ACHN (cell line): ENCODE data around the gene LRRC4C.

Experiments used
- DNase-seq: peaks from one replicate; pipeline ENCODE4 v3.0.0-alpha.2; 2015
- in situ Hi-C: cut with HindIII; loops from 2 replicates; pipeline ENCODE4 v1.10.0; 2017; ENCODE audit warnings: low sequenced_read_pairs, low pct_ligation_motif_present, low pct_unique_long_range_greater_than_20kb

Gene LRRC4C

GRCh38 chr11:41225856-41226633, 233.4 kb downstream of the LRRC4C start:
- DNase-seq, result no peak
- in situ Hi-C loops, result loop anchor here (25.0 kb wide), 1 partner anchor 211 kb away; no protein-coding TSS in a partner anchor

DNA sequence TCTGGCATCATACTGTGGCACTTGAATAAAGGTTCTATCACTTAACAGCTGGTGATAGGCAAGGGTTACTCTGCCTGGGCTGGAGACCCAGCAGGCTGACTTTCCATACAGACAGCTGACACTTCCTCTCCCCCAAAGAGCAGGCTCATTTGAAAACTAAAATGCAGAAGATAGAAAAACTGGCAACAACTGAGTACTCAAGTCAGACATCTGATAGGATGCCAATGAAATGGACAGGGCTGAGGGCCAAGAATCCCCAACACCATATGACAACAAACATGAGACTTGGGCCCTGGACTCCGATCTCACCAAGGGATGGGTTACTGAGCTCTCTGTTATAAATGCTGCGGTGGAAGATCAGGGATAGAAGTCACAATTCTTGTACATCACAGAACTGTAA, 237.2 kb downstream of the LRRC4C start:
- in situ Hi-C loops, result no loop called here
- no peak for DNase-seq

DNA sequence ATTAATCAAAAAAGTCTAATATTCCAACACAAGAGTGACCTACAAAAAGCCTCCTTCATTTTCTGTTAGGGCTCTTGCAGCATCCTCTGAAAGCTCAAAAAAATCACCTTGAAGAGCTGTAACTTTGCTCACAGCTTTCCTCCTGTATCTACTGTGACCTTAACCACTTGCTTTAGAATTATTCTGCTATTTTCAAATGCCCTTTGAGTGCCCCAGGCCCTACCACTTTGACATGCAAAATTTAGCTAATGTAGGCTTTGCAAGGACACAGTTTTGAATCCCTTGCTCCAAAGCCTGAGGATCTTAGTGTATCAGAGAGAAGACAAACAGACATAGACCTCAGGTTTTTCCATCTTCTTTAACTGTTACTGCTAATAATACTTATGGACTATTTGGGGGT, 253.1 kb downstream of the LRRC4C start:
- in situ Hi-C loops, result no loop called here

GRCh38 chr11:41201156-41201555, 258.3 kb downstream of the LRRC4C start:
- DNase-seq, result peak; percentile 40
- in situ Hi-C loops, result no loop called here

More for the DNA sequence above, 253.1 kb downstream of the LRRC4C start:
- no peak for DNase-seq

DNA sequence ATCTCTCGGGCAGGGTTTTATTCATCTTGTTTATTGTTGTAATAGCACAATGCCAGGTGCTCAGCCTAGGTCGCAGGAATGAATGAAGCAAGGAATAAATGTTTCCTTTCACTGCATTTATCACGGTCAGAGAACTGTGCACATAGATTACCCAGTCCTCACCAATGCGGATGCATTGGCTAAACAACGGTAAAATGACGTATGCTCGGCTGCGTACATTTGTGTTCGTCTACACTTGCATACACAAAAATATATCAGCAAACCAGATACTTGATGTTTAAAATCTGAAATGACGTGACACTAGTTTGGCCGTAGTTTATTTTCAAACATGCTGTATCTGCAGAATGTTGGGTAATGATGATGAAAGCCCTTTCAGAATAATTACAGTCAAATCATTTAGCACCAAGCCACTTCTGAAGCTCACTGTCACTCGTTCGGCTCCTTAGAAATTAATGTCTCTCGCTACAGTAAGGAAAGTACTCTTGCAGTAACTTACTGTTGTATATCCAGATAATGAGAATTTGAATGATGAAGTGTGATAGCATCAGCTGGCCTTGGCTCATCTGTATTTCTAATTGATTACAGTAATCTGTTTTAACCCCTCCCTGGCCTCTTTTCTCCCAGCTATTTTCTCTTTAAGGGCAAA, 268.9 kb downstream of the LRRC4C start:
- DNase-seq, result no peak
- in situ Hi-C loops, result no loop called here

DNA sequence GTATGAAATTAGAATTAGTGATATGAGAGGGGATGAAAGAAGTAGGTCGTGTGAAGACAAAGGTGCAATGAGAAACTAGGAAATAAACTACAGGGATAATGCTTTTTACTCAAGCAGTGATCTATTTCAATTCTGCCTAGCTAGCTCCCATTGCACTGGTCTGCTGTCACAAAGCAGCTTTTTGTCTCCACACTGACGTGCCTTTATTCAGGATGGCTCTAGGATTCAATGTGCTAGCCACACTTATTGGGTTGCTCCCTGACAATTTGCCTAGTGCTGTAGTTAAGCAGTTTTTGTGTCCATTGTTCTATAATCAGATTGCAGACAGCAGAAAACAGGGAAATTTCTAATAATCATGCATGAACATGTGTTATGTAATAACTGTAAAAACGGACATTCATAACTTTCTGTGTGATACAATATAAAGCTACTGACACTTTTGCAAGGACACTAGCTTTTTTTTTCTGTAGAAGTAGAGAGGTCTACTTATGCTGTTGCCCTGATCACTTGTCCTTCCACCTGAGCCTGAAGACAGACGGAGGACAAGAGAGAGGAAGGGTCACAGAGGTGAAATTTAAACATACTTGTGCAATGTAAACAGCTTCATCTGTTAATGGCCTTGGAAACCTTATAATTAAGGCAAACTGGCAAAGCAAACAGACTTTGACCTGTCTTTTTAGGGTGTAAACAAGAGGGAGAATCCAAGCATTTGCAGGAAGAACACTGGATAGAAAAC, 269.6 kb downstream of the LRRC4C start:
- in situ Hi-C loops, result no loop called here
- no peak for DNase-seq

- no peak for DNase-seq
- in situ Hi-C loops, result no loop called here
These were observed 281.7 kb downstream of the LRRC4C start for GRCh38 chr11:41177791-41178190.

GRCh38 chr11:41175304-41175972, 284.0 kb downstream of the LRRC4C start:
- in situ Hi-C loops, result no loop called here
- no peak for DNase-seq

- no peak for DNase-seq
- in situ Hi-C loops, result no loop called here
These were observed 313.1 kb downstream of the LRRC4C start for GRCh38 chr11:41146326-41146725.

- in situ Hi-C loops, result no loop called here
- DNase-seq, result no peak
These were observed 314.0 kb downstream of the LRRC4C start for GRCh38 chr11:41145420-41145819.

GRCh38 chr11:41134971-41135370, 324.5 kb downstream of the LRRC4C start:
- in situ Hi-C loops, result no loop called here
- no peak for DNase-seq

GRCh38 chr11:41133023-41133422, 326.4 kb downstream of the LRRC4C start:
- no peak for DNase-seq

DNA sequence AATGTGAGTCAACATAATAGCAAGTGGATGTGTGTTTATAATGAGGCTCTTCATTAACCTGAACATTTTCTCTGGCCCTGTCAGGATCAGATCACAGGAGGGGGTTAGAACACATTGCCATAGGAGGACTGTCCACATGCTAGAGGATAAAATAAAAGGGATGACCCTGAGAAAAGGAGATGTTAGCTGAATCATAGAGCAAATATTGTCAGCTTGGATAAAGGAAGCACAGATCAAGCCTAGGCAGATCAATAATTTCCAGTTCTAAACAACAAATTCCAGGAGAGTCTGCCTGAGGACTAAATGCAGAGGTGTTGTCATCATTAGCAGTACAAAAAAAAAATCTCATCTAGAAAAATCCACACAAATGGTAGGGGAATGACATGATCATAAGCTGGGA, 337.9 kb downstream of the LRRC4C start:
- in situ Hi-C loops, result no loop called here
- DNase-seq, result no peak

More at GRCh38 chr11:41133023-41133422, 326.4 kb downstream of the LRRC4C start:
- in situ Hi-C loops, result no loop called here

DNA sequence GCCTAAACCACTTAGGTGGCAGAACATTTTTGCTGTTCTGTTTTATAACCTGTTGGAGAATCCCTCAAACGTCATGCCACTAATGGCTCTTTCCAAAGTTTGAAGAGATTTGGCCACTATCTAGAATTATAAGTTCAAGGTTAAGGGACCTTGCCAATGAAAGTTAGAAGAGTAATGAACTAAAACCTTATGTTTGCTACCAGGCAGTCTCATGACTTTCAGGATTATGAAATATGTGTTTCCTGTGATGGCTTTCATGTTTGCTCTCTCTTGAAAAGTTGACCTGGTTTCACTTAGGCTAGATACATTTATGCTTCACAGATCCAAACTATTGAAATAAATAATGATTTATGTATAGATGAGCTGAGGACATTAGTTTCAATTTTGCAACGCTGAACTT, 340.0 kb downstream of the LRRC4C start:
- no peak for DNase-seq
- in situ Hi-C loops, result no loop called here

GRCh38 chr11:41118521-41118920, 340.9 kb downstream of the LRRC4C start:
- DNase-seq, result no peak
- in situ Hi-C loops, result no loop called here

DNA sequence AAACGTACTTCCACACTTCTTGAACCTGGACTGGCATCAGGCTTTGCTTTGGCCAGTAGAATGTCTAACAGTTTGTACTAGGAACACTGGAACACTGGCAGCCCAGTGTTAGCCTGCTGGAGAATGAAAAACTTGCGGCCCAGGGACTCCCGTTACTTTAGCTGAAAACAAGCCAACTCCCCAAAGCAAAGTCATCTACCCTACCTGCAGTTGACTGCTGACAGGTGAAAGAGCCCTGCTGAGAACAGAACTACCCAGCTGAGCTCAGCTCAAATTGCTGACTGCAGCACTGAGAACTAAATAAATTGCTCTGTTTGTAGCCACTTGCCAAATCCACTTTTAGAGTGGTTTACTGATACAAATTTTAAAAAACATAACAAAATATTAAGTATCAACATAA, 342.5 kb downstream of the LRRC4C start:
- no peak for DNase-seq
- in situ Hi-C loops, result no loop called here

- in situ Hi-C loops, result no loop called here
- DNase-seq, result no peak
These were observed 344.4 kb downstream of the LRRC4C start for GRCh38 chr11:41115066-41115465.

GRCh38 chr11:41113160-41113559, 346.3 kb downstream of the LRRC4C start:
- in situ Hi-C loops, result no loop called here
- no peak for DNase-seq

GRCh38 chr11:41110527-41110926, 348.9 kb downstream of the LRRC4C start:
- in situ Hi-C loops, result no loop called here
- no peak for DNase-seq
